Memory B cell (primary cell): Measurements from ENCODE around the gene MMP20.

Source experiments
- ATAC-seq: fragments of 150-1000 bp; cut with Tn5 transposase; 2 replicates; pipeline ENCODE4 v1.10.0; 2021; ENCODE audit warnings: low read depth, mild to moderate bottlenecking, moderate library complexity
- DNase-seq, 2 donors: peaks; one replicate each; pipeline ENCODE4 v3.0.0; 2022; ENCODE audit warnings: low spot score in 2 of 2
- H3K27ac Mint-ChIP-seq: one replicate; pipeline ENCODE4 v1.8.0; 2022; ENCODE audit warnings: mild to moderate bottlenecking, moderate library complexity, mixed read lengths
- H3K27me3 Mint-ChIP-seq: one replicate; pipeline ENCODE4 v1.8.0; 2022; ENCODE audit warnings: mixed read lengths
- H3K36me3 Mint-ChIP-seq: one replicate; pipeline ENCODE4 v1.8.0; 2022; ENCODE audit warnings: mild to moderate bottlenecking, mixed read lengths
- H3K4me1 Mint-ChIP-seq: one replicate; pipeline ENCODE4 v1.8.0; 2022; ENCODE audit warnings: mixed read lengths
- H3K4me3 Mint-ChIP-seq: one replicate; pipeline ENCODE4 v1.8.0; 2022; ENCODE audit warnings: mild to moderate bottlenecking, moderate library complexity, mixed read lengths
- H3K9me3 Mint-ChIP-seq: one replicate; pipeline ENCODE4 v1.8.0; 2022; ENCODE audit warnings: mixed read lengths

MMP20 gene

DNA sequence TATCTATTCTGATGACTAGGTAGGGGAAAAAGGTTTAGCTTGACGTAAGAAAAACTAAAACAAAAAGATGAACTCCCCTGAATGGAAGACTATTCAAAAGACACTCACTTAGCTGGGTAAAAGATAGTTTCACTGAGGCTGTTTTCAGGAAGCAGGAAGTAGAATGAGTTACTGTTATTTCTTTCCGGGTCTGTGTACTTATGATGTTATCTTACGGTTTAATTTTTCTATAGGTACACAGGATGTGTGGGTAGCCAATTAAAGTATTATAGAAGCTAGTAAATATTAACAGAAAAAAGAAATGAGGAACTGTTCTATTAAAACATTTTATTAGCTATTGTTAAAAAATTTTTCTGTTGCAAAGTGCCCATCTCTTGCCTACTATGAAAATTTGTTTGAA, 48.8 kb downstream of the MMP20 start:
- Mint-ChIP-seq H3K36me3 (no peaks in the 10 kb centered on the region), H3K4me1 (peaks cover 7% of the 10 kb centered on the region), H3K27ac (no peak overlapping the region), H3K27me3 (no peaks in the 10 kb centered on the region), H3K4me3 (no peak overlapping the region), H3K9me3 (no peaks in the 10 kb centered on the region)
- no peak for DNase-seq
- no peak for ATAC-seq

DNA sequence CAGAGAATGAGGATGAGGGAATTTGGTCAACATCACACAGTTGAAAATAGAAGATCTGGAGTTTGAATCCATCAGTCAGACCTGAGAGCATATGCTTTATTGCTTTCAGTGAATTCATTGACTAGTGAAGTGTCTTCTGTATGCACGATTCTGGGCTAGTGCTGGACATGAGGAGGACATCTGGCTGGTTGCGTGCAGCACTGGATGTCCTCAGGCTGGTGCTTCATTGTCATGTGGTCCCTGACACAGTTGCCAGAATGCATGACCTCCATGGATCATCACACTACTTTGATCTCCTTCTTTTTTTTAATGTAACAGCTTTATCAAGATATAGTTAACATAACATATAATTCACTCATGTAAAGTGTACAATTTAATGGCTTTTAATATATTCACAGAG, 50.1 kb downstream of the MMP20 start:
- H3K4me1 Mint-ChIP-seq = peaks cover 7% of the 10 kb centered on the region
- ATAC-seq (no peak), DNase-seq (no peak)
- no peaks in the 10 kb centered on the region for H3K9me3 Mint-ChIP-seq
- H3K36me3 Mint-ChIP-seq = no peaks in the 10 kb centered on the region
- H3K27ac Mint-ChIP-seq = no peak overlapping the region
- H3K27me3 Mint-ChIP-seq = no peaks in the 10 kb centered on the region
- no peak overlapping the region for H3K4me3 Mint-ChIP-seq

DNA sequence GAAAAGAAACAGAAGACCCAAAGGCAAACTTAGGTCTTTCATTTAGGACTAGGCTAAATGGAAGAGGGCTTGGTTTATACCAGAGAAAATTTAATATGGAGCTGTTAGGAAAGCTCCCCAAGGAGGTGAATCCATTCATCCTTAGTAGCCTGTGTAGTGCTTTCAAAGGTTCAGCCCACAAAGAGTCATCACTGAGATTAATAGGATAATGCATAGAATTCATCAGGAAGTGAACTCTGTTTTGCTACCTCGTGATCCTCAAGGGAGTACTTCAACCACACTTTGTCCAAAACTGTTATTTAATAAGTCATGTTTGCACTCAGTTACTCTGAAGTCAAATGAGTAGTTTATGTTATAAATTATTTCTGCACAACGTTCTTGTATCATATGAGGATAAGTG, 51.3 kb downstream of the MMP20 start:
- H3K27me3 Mint-ChIP-seq = no peaks in the 10 kb centered on the region
- H3K4me3 Mint-ChIP-seq = no peak overlapping the region
- peaks cover 7% of the 10 kb centered on the region for H3K4me1 Mint-ChIP-seq
- ATAC-seq = no peak
- H3K9me3 Mint-ChIP-seq = peaks cover 1% of the 10 kb centered on the region
- no peak for DNase-seq
- H3K36me3 Mint-ChIP-seq = peaks cover 1% of the 10 kb centered on the region
- no peak overlapping the region for H3K27ac Mint-ChIP-seq

DNA sequence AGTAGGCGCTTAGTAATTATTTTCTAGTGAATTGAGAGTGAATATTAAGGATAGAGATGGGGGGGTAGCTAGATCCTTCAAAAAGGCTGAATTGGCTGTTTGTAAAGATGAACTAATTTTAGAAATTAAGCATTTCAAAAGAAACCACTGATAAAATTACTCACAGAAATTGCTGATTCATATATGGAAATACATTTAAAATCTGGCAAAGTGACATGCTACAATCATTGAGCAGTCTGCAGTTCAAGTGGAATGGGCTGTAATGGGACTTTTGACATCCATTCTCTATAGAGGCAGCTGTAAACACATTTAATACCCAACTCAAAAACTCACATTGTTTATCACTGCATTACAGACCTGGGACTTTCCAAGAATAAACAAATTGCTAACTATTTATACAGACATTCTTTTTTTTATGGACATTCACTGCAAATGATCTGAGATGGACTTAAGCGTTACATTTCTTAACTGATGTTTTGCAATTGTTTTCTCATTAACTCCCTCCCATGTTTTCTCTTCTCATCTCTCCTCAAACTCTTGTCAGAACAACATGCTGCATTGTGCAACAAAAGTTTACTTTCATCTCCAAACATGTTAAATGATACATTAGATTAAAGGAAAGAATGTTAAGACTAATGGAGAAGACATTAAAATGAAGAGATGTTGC, 52.4 kb downstream of the MMP20 start:
- H3K4me1 Mint-ChIP-seq = peaks cover 7% of the 10 kb centered on the region
- no peaks in the 10 kb centered on the region for H3K27me3 Mint-ChIP-seq
- peaks cover 5% of the 10 kb centered on the region for H3K9me3 Mint-ChIP-seq
- H3K27ac Mint-ChIP-seq = no peak overlapping the region
- ATAC-seq (no peak), DNase-seq (no peak)
- peaks cover 1% of the 10 kb centered on the region for H3K36me3 Mint-ChIP-seq
- no peak overlapping the region for H3K4me3 Mint-ChIP-seq

DNA sequence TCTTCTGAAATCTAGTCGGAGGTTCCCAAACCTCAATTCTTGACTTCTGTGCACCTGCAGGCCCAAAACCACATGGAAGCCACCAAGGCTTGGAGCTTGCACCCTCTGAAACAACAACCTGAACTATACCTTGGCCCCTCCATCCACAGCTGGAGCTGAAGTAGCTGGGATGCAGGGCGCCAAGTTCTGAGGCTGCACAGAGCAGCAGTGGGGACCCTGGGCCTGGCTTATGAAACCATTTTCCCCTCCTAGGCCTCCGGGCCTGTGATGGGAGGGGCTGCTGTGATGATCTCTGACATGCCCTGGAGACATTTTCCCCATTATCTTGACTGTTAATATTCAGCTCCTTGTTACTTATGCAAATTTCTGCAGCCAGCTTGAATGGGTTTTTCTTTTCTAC, 56.3 kb downstream of the MMP20 start:
- no peak for ATAC-seq
- no peaks in the 10 kb centered on the region for H3K4me1 Mint-ChIP-seq

DNA sequence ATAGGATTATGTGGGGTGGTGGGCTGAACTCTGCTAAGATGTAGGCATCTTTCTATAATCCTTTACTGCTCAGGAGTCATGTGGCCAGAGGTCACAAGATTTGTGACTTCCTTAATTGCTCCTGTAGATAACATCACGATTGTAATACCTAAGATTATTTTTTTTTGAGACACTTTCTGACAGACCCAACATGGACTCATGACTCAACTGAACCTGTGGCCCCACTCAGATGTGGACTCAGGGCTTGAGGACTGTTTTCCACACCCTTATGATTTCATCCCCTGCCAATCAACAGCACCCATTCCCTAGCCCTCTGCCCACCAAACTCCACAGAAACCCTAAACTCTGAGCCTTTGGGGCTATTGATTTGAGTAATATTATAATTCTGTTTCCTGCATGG, 59.0 kb downstream of the MMP20 start:
- Mint-ChIP-seq H3K27ac (no peak overlapping the region), H3K4me1 (peaks cover 8% of the 10 kb centered on the region), H3K9me3 (peaks cover 8% of the 10 kb centered on the region), H3K27me3 (no peaks in the 10 kb centered on the region), H3K36me3 (peaks cover 5% of the 10 kb centered on the region), H3K4me3 (no peak overlapping the region)
- DNase-seq (no peak), ATAC-seq (no peak)

More for the DNA sequence above, 56.3 kb downstream of the MMP20 start:
- Mint-ChIP-seq H3K27ac (no peak overlapping the region), H3K9me3 (peaks cover 8% of the 10 kb centered on the region), H3K27me3 (no peaks in the 10 kb centered on the region), H3K4me3 (no peak overlapping the region), H3K36me3 (peaks cover 5% of the 10 kb centered on the region)
- no peak for DNase-seq

DNA sequence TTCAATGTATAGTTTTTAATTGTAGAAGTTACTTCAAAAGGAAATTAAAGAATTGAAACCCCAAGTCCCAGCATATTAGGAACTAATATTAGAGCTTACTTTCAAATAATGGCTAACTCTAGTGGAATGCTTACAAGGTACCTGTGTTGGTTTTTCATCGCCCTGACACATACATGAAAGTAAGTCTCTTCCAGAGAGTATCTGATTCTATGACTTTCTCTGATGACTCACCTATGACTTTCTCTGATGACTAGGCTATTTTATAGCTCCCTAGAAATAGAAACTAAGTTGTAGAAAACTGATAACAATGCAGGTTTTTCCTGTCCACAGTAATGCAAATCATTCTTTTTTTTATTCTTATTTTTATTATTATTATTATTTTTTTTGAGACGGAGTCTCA, 61.0 kb downstream of the MMP20 start:
- Mint-ChIP-seq H3K4me3 (no peak overlapping the region), H3K36me3 (peaks cover 3% of the 10 kb centered on the region), H3K9me3 (peaks cover 7% of the 10 kb centered on the region), H3K4me1 (peaks cover 19% of the 10 kb centered on the region), H3K27me3 (no peaks in the 10 kb centered on the region), H3K27ac (no peak overlapping the region)
- ATAC-seq = no peak
- DNase-seq = no peak

DNA sequence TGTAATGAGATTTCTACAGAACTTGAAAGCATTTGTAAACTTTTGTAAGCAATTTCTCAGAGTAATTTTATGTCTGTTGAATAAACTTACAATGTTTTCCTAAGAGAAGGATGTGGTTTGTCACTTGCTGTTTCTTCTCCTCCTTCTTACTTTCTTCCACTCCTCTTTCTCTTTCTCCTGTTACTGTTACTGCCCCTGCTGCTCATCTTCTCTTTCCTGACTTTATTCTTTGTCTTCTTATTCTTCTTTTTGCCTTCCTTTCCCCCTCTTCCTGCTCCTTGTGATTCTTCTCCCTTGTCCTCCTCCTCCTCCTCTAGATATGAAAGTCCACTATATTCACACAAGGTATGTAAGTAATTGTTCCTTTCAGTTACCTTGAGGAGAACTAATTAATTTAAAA, 63.5 kb downstream of the MMP20 start:
- DNase-seq (no peak), ATAC-seq (no peak)
- Mint-ChIP-seq H3K27me3 (no peaks in the 10 kb centered on the region), H3K9me3 (peaks cover 3% of the 10 kb centered on the region), H3K27ac (peak overlapping the region; percentile 8), H3K36me3 (peaks cover 3% of the 10 kb centered on the region), H3K4me3 (peak overlapping the region; percentile 37), H3K4me1 (peaks cover 21% of the 10 kb centered on the region)

DNA sequence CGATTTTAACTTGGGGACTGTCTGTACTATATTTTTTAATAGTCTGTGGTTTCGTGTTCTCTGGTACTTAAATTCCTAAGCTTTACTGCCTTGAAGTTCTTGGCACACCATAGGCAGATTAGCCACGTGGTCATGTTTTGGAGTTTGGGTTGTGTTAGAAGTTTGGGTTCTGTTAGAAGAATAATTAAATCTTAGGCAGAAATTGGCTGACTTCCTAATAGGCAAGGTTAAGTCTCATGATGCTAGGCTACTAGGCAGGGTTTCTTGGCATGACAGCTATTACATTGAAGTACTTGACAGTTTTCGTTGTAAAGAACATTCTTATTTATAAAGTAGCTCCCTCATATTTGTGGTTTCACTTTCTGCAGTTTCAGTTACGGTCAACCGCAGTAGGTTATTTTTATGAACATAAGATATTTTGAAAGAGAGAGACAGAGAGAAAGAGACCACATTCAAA, 64.5 kb downstream of the MMP20 start:
- Mint-ChIP-seq H3K4me1 (peaks cover 21% of the 10 kb centered on the region), H3K4me3 (peak overlapping the region; percentile 73), H3K9me3 (no peaks in the 10 kb centered on the region), H3K27ac (peak overlapping the region; percentile 93), H3K36me3 (no peaks in the 10 kb centered on the region), H3K27me3 (no peaks in the 10 kb centered on the region)
- no peak for DNase-seq
- ATAC-seq = peak; percentile 72

DNA sequence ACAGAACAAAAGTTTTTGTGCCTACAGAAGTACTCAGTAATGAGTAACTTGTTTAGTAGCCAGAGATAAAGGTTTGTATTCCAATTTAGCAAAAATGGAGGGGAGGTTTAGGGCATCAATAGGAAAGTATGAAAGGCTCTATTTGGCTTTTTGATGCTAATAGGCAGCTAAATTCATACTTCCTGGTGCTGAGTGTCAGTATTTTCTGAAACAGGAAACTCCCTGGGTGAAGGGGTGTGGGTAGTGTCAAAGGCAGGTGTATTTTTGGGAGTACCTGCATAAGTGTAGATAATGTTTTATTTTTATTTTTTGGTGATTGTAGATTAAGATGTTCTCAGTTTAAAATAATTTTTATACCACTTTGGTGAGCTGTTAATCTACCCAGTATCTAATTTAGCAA, 65.3 kb downstream of the MMP20 start:
- DNase-seq = peak in 1 of 2 donors; percentile 16
- no peaks in the 10 kb centered on the region for H3K27me3 Mint-ChIP-seq
- H3K9me3 Mint-ChIP-seq = no peaks in the 10 kb centered on the region
- peak overlapping the region; percentile 52 for H3K4me3 Mint-ChIP-seq
- peak; percentile 81 for ATAC-seq
- peaks cover 21% of the 10 kb centered on the region for H3K4me1 Mint-ChIP-seq
- H3K27ac Mint-ChIP-seq = peak overlapping the region; percentile 93
- no peaks in the 10 kb centered on the region for H3K36me3 Mint-ChIP-seq

DNA sequence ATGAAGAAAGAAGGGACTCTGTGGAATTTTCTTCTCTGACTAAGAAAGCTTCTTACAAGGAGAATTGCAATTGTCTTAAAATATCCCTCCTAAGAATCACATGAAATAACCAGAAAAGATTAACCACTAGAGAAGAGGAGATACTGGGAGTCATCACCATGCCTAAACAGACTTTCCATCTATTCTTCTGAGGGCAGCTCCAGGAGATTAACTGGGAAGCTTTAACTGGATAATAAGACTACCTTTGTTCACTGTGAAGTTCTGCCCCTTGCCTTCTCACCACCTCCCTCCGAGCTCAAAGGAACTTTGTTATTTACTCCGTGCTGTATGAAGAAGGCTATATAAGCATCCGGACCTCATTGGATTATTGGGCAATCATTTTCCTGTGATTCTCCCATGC, 70.0 kb downstream of the MMP20 start:
- H3K4me1 Mint-ChIP-seq = peaks cover 8% of the 10 kb centered on the region
- H3K4me3 Mint-ChIP-seq = no peak overlapping the region
- H3K27me3 Mint-ChIP-seq = no peaks in the 10 kb centered on the region
- H3K9me3 Mint-ChIP-seq = no peaks in the 10 kb centered on the region
- no peak overlapping the region for H3K27ac Mint-ChIP-seq
- DNase-seq (no peak), ATAC-seq (no peak)
- no peaks in the 10 kb centered on the region for H3K36me3 Mint-ChIP-seq

DNA sequence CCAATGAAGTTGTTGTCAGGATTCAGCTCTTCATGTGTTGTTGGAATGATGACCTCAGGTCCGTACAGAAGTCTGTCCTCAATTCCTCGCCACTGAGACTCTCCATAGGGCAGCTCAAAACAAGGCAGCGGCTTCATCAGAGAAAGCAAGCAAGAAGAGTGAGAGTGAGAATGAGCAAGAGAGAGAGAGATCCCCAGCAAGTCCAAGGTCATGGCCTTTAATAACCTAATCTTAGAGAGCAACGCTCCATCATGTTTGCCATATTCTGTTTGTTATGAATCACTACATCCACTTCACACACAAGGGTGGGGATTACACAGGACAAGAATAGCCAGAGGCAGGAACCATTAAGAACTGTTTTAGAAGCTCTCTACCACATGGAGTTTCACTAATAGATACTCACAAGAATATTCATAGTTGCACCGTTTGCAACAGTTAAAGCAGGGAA, 71.3 kb downstream of the MMP20 start:
- H3K9me3 Mint-ChIP-seq = no peaks in the 10 kb centered on the region
- DNase-seq = no peak
- no peaks in the 10 kb centered on the region for H3K27me3 Mint-ChIP-seq
- ATAC-seq = no peak
- H3K4me3 Mint-ChIP-seq = no peak overlapping the region
- H3K27ac Mint-ChIP-seq = no peak overlapping the region
- H3K4me1 Mint-ChIP-seq = no peaks in the 10 kb centered on the region
- no peaks in the 10 kb centered on the region for H3K36me3 Mint-ChIP-seq

DNA sequence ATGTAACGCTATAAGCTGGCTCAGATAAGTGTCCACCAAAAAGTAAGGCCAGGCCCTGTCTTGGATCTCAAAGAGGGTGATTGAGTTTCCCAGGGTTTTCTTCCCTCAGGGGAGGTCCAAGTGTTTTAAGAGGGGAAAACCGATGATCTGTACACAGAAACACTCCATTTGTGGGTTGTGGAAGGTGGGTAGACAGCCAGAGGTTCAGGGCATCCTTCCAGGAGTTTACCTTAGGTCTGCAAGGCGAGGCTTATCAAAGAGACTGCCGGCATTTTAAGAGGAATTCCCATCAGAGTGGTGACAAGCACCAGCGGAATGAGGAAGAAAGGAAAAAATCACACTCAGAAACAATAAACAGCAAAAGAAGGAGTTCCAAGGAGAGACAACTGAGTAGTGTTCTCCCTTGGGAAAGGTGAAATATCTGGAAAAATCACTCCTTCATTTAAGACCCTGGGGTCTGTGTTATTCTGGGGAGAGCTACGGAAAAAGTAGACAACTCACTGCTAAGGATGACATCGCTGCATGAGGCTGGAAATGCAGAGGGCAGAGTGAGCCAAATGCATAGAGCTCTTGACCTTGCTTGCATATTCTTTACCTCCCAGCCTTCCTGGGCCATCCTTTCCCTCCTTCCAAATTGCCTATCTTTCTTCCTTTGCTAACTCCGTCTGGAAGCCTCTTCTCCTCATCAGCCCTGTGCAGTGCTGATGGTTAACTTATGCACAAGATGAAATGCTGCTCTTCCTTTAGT, 72.5 kb downstream of the MMP20 start:
- H3K36me3 Mint-ChIP-seq = no peaks in the 10 kb centered on the region
- no peak overlapping the region for H3K27ac Mint-ChIP-seq
- ATAC-seq = no peak
- H3K4me3 Mint-ChIP-seq = no peak overlapping the region
- H3K9me3 Mint-ChIP-seq = no peaks in the 10 kb centered on the region
- peaks cover 3% of the 10 kb centered on the region for H3K4me1 Mint-ChIP-seq
- H3K27me3 Mint-ChIP-seq = no peaks in the 10 kb centered on the region
- no peak for DNase-seq

DNA sequence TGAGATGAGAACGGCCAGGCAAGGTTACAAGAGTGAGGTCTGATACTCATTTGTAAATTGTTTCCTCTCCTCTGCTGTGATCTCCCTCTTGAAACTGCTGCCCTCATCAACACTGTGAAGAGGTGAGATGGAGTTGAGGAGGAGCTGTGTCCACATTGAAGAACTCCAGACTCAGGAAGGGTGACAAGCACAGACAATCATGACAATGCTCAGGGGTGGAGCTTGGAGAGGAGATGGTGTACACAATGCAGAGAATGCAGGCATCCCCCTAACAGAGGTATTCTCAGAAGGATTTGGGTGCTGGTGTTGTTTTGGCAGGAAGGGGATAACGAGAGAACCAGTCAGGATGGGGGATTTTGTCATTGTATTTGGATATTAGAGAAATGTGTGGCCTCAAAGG, 73.1 kb downstream of the MMP20 start:
- no peak for ATAC-seq
- Mint-ChIP-seq H3K9me3 (no peaks in the 10 kb centered on the region), H3K36me3 (no peaks in the 10 kb centered on the region), H3K4me1 (peaks cover 5% of the 10 kb centered on the region), H3K4me3 (no peak overlapping the region), H3K27ac (no peak overlapping the region), H3K27me3 (no peaks in the 10 kb centered on the region)
- no peak for DNase-seq
